ENCODE data around the gene ETF1. TPM values are rescaled to one million over a fixed set of nuclear protein-coding genes. Genes with fewer than 3 reads are reported as not detected.
A peak's percentile ranks its signal among the peaks of the same experiment; 100 is the strongest.

The ETF1 gene
- total RNA-seq, 1 donor: 112 TPM

DNA sequence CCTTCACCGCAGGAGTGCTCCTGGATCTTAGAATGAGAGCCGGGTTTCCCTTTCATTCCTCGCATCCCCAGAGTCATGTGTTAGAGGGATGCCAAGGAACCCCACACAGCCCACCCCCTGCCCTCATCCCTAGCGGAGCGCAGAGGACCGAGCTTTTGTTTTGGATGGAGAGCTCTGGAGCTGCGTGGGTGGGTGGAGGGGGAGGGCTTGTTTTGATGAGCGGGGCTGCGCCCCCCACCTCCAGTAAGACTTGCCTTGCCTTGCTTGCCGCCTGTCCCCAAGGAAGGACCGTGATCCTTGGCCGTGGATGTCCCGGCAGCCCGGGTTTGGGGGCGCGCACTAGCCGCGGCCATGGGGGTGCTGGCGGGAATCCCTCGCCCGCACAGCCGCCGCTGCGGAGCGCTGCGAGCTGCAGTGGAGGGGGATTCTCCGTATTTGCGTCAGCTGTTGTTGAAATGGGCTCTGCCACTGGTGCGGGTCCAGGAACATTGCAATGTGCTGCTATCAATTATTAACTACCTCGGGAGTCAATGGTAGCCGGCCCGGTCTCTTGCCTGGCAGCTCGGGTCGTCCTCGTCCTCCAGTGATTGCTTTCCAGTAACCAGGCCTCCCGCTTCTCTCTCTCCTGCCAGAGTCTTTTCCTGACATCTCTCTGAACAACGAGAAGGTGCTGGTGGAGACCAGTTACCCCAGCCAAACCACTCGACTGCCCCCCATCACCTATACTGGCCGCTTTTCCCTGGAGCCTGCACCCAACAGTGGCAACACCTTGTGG lies 76.7 kb downstream of the ETF1 start:
- TF ChIP-seq, protein P1, sequence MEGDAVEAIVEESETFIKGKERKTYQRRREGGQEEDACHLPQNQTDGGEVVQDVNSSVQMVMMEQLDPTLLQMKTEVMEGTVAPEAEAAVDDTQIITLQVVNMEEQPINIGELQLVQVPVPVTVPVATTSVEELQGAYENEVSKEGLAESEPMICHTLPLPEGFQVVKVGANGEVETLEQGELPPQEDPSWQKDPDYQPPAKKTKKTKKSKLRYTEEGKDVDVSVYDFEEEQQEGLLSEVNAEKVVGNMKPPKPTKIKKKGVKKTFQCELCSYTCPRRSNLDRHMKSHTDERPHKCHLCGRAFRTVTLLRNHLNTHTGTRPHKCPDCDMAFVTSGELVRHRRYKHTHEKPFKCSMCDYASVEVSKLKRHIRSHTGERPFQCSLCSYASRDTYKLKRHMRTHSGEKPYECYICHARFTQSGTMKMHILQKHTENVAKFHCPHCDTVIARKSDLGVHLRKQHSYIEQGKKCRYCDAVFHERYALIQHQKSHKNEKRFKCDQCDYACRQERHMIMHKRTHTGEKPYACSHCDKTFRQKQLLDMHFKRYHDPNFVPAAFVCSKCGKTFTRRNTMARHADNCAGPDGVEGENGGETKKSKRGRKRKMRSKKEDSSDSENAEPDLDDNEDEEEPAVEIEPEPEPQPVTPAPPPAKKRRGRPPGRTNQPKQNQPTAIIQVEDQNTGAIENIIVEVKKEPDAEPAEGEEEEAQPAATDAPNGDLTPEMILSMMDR (IDR thresholded peaks at IDR 0.05; ENCODE audit: insufficient read depth, low read length): no peak
- H3K4me3 ChIP-seq (ENCODE audit: low read depth, low read length): peak overlapping the region; percentile 84
- peak; percentile 55 for DNase-seq (ENCODE audit: low read depth)

DNA sequence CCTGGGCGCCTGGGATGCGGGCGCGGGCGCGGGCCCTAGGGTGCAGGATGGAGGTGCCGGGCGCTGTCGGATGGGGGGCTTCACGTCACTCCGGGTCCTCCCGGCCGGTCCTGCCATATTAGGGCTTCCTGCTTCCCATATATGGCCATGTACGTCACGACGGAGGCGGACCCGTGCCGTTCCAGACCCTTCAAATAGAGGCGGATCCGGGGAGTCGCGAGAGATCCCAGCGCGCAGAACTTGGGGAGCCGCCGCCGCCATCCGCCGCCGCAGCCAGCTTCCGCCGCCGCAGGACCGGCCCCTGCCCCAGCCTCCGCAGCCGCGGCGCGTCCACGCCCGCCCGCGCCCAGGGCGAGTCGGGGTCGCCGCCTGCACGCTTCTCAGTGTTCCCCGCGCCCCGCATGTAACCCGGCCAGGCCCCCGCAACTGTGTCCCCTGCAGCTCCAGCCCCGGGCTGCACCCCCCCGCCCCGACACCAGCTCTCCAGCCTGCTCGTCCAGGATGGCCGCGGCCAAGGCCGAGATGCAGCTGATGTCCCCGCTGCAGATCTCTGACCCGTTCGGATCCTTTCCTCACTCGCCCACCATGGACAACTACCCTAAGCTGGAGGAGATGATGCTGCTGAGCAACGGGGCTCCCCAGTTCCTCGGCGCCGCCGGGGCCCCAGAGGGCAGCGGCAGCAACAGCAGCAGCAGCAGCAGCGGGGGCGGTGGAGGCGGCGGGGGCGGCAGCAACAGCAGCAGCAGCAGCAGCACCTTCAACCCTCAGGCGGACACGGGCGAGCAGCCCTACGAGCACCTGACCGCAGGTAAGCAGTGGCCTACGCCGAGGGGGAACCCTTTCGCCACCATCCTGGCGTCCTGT lies 77.5 kb downstream of the ETF1 start, which contains the start of gene EGR1:
Gene EGR1 (plus strand): TSS at position 219 of the 864 bp plus-strand sequence. CDS start 283 bp downstream, at position 502.
- peak within 1 kb of the TSS; percentile 84 for H3K4me3 ChIP-seq (ENCODE audit: low read depth, low read length)
- peak; percentile 94 for DNase-seq (ENCODE audit: low read depth)
- TF ChIP-seq, protein P1 (IDR thresholded peaks at IDR 0.05; ENCODE audit: insufficient read depth, low read length): peak; percentile 8

DNA sequence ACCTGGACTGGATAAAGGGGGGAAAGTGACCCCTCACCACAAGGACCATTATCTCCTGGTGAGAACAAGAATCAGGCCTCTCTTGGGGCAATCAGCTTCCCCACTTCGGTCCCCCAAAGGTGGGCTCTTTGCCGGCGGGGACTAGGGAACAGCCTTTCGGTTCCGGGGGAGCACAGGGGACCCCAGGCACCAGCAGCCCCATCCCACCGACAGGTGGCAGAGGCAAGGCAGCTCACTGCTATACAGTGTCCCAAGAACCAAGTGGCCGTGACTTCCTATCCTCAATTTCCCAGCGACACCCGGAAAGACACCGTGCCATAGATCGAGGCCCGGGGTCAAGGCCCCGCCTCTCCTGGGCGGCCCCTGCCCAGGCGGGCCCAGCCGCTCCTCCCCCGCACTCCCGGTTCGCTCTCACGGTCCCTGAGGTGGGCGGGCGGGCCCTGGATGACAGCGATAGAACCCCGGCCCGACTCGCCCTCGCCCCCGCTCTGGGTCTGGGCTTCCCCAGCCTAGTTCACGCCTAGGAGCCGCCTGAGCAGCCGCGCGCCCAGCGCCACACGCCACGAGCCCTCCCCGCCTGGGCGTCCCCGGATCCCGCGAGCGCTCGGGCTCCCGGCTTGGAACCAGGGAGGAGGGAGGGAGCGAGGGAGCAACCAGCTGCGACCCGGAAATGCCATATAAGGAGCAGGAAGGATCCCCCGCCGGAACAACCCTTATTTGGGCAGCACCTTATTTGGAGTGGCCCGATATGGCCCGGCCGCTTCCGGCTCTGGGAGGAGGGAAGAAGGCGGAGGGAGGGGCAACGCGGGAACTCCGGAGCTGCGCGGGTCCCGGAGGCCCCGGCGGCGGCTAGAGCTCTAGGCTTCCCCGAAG lies 78.4 kb downstream of the ETF1 start:
- peak overlapping the region; percentile 84 for H3K4me3 ChIP-seq (ENCODE audit: low read depth, low read length)
- peak; percentile 99 for DNase-seq (ENCODE audit: low read depth)
- TF ChIP-seq, protein P1 (IDR thresholded peaks at IDR 0.05; ENCODE audit: insufficient read depth, low read length): no peak

DNA sequence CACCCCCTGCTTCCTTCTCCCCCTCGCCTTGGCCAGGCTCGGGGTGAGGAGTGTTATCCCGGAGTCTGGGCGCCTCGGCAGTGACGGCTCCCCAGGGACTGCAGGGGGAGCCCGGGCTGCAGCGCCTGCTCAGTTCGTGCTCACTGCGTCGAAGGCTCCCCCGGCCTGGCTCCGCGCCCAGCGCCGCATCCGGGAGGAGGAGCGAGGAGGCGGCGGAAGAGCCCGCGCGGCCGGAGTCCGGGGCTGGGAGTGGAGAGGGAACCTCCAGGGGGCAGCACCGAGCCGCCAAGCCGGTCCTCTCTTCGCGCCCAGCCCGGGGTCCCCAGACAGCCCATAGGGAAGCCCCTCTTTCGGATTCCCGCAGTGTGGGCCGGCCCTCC lies 79.0 kb downstream of the ETF1 start:
- DNase-seq (ENCODE audit: low read depth): peak; percentile 95
- TF ChIP-seq, protein P1 (IDR thresholded peaks at IDR 0.05; ENCODE audit: insufficient read depth, low read length): peak; percentile 77
- peak overlapping the region; percentile 84 for H3K4me3 ChIP-seq (ENCODE audit: low read depth, low read length)

DNA sequence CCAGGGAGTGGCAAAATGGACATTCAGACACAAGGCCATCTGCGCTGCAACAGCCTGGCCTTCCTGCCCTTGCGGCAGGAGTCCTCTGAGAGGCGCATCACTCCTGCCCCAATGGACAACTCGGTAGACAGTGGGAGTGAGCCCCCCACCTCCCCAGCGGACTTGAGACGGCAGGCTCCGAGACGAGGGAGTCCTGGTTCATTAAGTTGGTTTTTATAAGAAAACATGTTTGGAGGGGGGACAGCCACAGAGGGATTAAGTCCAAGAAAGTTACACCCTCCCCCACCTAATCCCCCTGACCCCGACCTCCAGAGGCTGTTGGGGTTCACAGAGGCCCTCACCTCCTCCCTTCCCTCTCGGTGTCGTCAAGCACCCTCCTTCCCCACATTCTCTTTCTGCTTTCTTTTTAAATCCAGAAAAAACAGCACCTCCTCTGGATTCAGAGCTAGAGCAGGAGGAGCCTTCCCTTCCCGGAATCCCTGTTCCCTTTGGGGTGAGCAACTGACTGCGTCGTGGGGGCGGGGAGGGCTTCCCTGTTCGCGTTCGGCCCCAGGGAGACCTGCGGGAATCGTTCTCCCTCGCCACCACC lies 79.5 kb downstream of the ETF1 start:
- DNase-seq (ENCODE audit: low read depth): no peak
- peak overlapping the region; percentile 75 for H3K4me3 ChIP-seq (ENCODE audit: low read depth, low read length)
- TF ChIP-seq, protein P1 (IDR thresholded peaks at IDR 0.05; ENCODE audit: insufficient read depth, low read length): peak; percentile 6
